GM21717 (cell line): Measurements from ENCODE around the gene EPS8.

Experiments used
- ATAC-seq: cut with Tn5 transposase; IDR thresholded peaks from one replicate; pipeline ENCODE4 v1.9.1; 2021; ENCODE audit warnings: mild to moderate bottlenecking, moderate library complexity; ENCODE audit not compliant: unreplicated experiment

Gene EPS8

GRCh38 chr12:15720295-15720694 lies 68.9 kb downstream of the EPS8 start:
- ATAC-seq, result no peak

- ATAC-seq, result no peak
These were observed 70.0 kb downstream of the EPS8 start for GRCh38 chr12:15719230-15719629.

GRCh38 chr12:15717940-15718567 lies 71.1 kb downstream of the EPS8 start:
- ATAC-seq, result no peak

- no peak for ATAC-seq
These were observed 72.6 kb downstream of the EPS8 start for GRCh38 chr12:15716581-15716980.

- no peak for ATAC-seq
These were observed 74.9 kb downstream of the EPS8 start for GRCh38 chr12:15714256-15714655.

GRCh38 chr12:15712823-15713660 lies 76.1 kb downstream of the EPS8 start:
- ATAC-seq, result no peak

- ATAC-seq, result no peak
These were observed 77.0 kb downstream of the EPS8 start for GRCh38 chr12:15712160-15712559.

GRCh38 chr12:15710860-15711510 lies 78.2 kb downstream of the EPS8 start:
- no peak for ATAC-seq

GRCh38 chr12:15709551-15709950 lies 79.6 kb downstream of the EPS8 start:
- ATAC-seq, result no peak

- no peak for ATAC-seq
These were observed 80.7 kb downstream of the EPS8 start for GRCh38 chr12:15708396-15709076.

- ATAC-seq, result no peak
These were observed 81.5 kb downstream of the EPS8 start for GRCh38 chr12:15707516-15708199.

- no peak for ATAC-seq
These were observed 83.0 kb downstream of the EPS8 start for GRCh38 chr12:15706010-15706676.

GRCh38 chr12:15705606-15706005 lies 83.6 kb downstream of the EPS8 start:
- ATAC-seq, result no peak

- ATAC-seq, result no peak
These were observed 86.9 kb downstream of the EPS8 start for GRCh38 chr12:15702276-15702675.

- ATAC-seq, result no peak
These were observed 87.5 kb downstream of the EPS8 start for GRCh38 chr12:15701631-15702156.

GRCh38 chr12:15701206-15701605 lies 88.0 kb downstream of the EPS8 start:
- no peak for ATAC-seq

- ATAC-seq, result peak; percentile 80
These were observed 88.6 kb downstream of the EPS8 start for GRCh38 chr12:15700595-15700994.

GRCh38 chr12:15699886-15700285 lies 89.3 kb downstream of the EPS8 start:
- ATAC-seq, result no peak

- ATAC-seq, result no peak
These were observed 90.8 kb downstream of the EPS8 start for GRCh38 chr12:15698377-15698871.

- no peak for ATAC-seq
These were observed 92.0 kb downstream of the EPS8 start for GRCh38 chr12:15697201-15697600.
